ENCODE measurements around the gene GARIN5A.

Gene GARIN5A

DNA sequence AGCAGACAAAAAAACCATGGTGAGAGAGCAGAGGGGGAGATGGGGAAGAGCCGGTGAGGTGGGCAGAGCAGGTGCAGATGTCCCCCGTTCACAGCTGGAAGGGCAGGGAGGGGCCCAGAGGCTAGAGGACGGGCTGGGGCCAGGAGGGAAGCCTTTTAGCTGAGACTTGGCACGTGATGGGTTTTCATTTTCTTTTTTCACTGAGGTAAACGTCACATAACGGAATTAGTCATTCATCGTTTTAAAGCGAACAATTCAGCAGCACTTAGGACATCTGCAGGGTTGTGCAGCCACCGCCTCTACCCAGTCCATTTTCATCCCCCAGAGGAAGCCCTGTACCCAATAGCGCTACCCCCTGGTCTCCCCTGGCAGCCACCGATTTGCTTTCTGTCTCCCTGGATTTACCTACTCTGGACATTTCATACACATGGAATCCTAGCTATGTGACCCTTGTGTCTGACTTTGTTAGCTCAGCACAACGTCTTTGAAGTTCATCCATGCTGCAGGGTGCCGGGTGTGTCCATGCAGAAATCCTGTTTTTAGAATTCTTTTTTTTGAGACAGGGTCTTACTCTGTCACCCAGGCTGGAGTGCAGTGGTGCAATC, 16.4 kb downstream of the GARIN5A start:
- TF ChIP-seq, protein P1, sequence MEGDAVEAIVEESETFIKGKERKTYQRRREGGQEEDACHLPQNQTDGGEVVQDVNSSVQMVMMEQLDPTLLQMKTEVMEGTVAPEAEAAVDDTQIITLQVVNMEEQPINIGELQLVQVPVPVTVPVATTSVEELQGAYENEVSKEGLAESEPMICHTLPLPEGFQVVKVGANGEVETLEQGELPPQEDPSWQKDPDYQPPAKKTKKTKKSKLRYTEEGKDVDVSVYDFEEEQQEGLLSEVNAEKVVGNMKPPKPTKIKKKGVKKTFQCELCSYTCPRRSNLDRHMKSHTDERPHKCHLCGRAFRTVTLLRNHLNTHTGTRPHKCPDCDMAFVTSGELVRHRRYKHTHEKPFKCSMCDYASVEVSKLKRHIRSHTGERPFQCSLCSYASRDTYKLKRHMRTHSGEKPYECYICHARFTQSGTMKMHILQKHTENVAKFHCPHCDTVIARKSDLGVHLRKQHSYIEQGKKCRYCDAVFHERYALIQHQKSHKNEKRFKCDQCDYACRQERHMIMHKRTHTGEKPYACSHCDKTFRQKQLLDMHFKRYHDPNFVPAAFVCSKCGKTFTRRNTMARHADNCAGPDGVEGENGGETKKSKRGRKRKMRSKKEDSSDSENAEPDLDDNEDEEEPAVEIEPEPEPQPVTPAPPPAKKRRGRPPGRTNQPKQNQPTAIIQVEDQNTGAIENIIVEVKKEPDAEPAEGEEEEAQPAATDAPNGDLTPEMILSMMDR (IDR thresholded peaks at IDR 0.05; ENCODE audit: extremely low read depth, missing control alignments) = peak; percentile 12
- DNase-seq (ENCODE audit: low spot score) = peak; percentile 94

DNA sequence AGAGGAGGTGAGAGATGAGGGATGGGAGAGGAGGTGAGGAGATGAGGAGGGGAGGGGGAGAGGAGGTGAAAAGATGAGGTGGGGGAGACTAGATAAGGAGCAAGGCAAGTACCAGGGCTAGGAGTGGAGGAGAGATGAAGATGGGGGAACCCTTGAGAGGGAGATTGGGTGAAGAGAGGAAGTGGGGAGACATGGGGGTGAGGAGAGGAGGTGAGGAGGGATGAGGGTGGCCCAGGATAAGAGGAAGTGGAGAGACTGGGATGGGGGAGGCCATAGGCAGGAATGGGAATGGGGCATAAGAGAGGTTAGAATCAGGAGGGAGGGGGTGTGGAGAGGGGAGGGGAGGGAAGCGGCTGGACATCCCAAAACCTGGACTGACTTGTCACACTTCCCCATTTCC, 17.0 kb downstream of the GARIN5A start:
- TF ChIP-seq, protein P1 (IDR thresholded peaks at IDR 0.05; ENCODE audit: extremely low read depth, missing control alignments) = no peak

DNA sequence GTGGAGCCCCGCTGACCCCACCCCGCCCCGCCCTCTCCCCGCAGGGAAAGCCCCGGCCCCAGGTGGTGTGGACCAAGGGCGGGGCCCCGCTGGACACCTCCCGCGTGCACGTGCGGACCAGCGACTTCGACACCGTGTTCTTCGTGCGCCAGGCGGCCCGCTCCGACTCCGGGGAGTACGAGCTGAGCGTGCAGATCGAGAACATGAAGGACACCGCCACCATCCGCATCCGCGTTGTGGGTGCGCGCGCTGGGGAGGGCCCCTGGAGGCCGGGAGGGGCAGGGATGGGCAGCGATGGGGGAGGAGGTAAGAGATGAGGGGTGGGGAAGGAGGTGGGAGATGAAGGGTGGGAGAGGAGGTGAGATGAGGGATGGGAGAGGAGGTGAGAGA, 17.6 kb downstream of the GARIN5A start:
- TF ChIP-seq, protein P1 (IDR thresholded peaks at IDR 0.05; ENCODE audit: extremely low read depth, missing control alignments) = no peak
- no peak for DNase-seq (ENCODE audit: low spot score)

More for the DNA sequence above, 17.0 kb downstream of the GARIN5A start:
- DNase-seq (ENCODE audit: low spot score) = peak; percentile 55

DNA sequence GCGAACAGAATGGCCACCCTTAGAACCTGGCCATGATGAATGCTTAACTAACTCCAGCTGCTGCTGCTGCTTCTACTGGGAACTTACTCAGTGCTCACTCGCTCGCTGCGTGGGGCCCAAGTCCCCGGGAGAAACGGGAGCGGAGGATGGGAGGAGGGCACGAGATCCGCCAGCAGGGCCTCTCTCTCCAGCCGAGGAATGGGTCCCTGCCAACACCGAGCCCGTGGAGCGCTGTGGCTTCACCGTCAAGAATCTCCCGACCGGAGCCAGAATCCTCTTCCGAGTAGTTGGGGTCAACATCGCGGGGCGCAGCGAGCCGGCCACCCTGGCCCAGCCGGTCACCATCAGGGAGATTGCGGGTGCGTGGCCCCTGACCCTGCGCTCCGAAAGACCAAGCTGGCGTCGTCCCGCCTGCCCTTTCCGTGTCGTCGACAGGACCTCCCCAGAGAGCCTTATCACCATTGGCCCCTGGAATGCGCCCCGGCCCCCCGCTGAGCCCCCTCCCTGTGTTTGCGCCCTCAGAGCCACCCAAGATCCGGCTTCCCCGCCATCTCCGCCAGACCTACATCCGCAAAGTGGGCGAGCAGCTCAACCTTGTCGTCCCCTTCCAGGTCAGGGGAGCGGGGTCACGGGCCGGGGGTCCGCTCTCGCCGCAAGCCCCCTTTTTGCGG, 18.1 kb downstream of the GARIN5A start:
- no peak for DNase-seq (ENCODE audit: low spot score)
- TF ChIP-seq, protein P1 (IDR thresholded peaks at IDR 0.05; ENCODE audit: extremely low read depth, missing control alignments) = no peak

DNA sequence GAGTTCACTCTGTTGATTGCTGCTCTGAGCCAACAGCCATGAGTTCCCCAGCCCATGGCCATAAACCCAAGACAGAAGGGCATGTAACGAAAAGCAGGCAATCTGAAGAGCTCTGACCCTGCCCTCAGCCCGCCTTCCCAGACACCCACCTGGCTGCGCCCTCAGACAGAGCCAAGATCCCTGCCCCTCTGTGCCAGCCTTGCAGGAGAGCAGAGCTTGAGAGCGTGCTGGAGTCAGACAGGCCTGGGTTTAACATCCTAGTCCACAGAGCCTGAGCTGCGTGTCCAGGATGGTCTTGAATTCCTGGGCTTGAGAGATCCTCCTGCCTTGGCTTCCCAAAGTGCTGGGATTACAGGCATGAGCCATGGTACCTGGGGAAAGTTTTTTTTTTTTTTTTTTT, 19.3 kb downstream of the GARIN5A start:
- TF ChIP-seq, protein P1 (IDR thresholded peaks at IDR 0.05; ENCODE audit: extremely low read depth, missing control alignments) = no peak
- no peak for DNase-seq (ENCODE audit: low spot score)

DNA sequence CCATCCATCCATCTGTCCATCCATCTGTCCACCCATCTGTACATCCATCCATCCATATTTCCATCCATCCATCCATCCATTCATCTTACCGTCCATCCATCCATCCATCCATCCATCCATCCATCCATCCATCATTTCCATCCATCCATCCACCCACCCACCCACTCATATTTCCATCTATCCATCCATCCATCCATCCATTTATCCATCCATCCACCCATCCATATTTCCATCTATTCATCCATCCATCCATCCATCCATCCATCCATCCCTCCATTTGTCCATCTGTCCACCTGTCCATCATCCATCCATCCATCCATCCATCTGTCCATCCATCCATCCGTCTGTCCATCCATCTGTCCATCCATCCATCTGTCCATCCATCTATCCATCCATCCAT, 20.7 kb downstream of the GARIN5A start:
- TF ChIP-seq, protein P1 (IDR thresholded peaks at IDR 0.05; ENCODE audit: extremely low read depth, missing control alignments) = no peak
- no peak for DNase-seq (ENCODE audit: low spot score)

DNA sequence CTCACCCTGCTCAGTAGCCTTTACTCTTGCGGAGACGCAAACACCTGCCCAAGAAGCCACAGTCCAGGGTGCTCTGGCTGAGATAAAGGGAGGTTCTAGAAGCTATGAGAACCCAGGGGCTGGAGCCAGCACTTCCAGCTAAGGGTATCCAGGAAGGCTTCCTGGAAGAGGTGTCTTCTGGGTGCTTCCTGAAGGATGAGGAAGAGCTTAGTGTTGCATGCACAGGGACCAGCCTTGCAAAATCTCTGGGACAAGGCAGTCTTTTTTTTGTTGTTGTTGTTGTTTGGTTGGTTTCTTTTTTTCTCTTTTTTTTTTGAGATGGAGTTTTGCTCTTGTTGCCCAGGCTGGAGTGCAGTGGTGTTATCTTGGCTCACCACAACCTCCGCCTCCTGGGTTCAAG, 23.4 kb downstream of the GARIN5A start:
- TF ChIP-seq, protein P1 (IDR thresholded peaks at IDR 0.05; ENCODE audit: extremely low read depth, missing control alignments) = no peak
- DNase-seq (ENCODE audit: low spot score) = no peak

Measured in GM20000 (cell line).